ENCODE data around the gene RPL34.
A peak's percentile ranks its signal among the peaks of the same experiment; 100 is the strongest.

Gene RPL34

DNA sequence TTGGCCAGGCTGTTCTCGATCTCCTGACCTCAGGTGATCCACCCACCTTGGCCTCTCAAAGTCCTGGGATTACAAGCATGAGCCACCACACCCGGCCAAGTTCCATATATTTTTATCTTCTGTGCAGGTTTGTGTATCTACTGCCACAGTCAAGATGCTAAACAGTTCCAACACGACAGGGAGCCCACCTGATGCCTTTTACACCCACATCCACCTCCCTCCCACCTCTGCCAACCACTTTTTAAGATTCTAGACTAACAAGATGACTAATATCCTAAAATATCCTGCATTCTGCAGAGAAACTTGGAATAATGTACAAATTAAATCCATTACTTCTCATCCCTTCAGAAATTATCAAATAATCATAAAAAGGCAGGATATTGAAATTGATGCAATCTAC is 19.3 kb upstream of the RPL34 start:
- peak overlapping the region; percentile 95 for H3K27ac ChIP-seq (ENCODE audit: low read length)
- peak overlapping the region; percentile 44 for H3K4me2 ChIP-seq (ENCODE audit: insufficient read depth, low read length)
- no peaks in the 10 kb centered on the region for H3K27me3 ChIP-seq (ENCODE audit: insufficient read depth, low read length, poor library complexity)
- no peaks in the 10 kb centered on the region for H4K20me1 ChIP-seq (ENCODE audit: insufficient read depth, low read length)
- no peaks in the 10 kb centered on the region for H3K36me3 ChIP-seq (ENCODE audit: insufficient read depth, low read length)
- H2AFZ ChIP-seq (ENCODE audit: low read depth, low read length), result peak overlapping the region; percentile 48; the same call in 1 of the 2 replicates
- peak; percentile 43 for DNase-seq
- peak; percentile 61 for ATAC-seq (ENCODE audit: insufficient read depth, low read depth)
- peaks cover 5% of the 10 kb centered on the region; the same call in 1 of the 2 replicates for H3K79me2 ChIP-seq (ENCODE audit: insufficient read depth, low read length)
- no peak for TF ChIP-seq EZH2 (IDR thresholded peaks at IDR 0.05; ENCODE audit: borderline replicate concordance, low read depth, low read length, severe bottlenecking)
- TF ChIP-seq, protein P1, sequence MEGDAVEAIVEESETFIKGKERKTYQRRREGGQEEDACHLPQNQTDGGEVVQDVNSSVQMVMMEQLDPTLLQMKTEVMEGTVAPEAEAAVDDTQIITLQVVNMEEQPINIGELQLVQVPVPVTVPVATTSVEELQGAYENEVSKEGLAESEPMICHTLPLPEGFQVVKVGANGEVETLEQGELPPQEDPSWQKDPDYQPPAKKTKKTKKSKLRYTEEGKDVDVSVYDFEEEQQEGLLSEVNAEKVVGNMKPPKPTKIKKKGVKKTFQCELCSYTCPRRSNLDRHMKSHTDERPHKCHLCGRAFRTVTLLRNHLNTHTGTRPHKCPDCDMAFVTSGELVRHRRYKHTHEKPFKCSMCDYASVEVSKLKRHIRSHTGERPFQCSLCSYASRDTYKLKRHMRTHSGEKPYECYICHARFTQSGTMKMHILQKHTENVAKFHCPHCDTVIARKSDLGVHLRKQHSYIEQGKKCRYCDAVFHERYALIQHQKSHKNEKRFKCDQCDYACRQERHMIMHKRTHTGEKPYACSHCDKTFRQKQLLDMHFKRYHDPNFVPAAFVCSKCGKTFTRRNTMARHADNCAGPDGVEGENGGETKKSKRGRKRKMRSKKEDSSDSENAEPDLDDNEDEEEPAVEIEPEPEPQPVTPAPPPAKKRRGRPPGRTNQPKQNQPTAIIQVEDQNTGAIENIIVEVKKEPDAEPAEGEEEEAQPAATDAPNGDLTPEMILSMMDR (IDR thresholded peaks at IDR 0.05; ENCODE audit: borderline replicate concordance, extremely low read depth, low read length, poor library complexity, severe bottlenecking), result no peak
- peaks cover 34% of the 10 kb centered on the region for H3K4me1 ChIP-seq (ENCODE audit: insufficient read depth, low read length)
- H3K9ac ChIP-seq (ENCODE audit: low read depth, low read length), result peak overlapping the region; percentile 45
- H3K4me3 ChIP-seq (ENCODE audit: low read depth in 1 of 2, low read length in 2 of 2), result peak overlapping the region in 1 of 2 experiments; percentile 7; a peak in 1 of 4 replicates
- H3K9me3 ChIP-seq (ENCODE audit: insufficient read depth, low read length, severe bottlenecking), result peaks cover 1% of the 10 kb centered on the region

DNA sequence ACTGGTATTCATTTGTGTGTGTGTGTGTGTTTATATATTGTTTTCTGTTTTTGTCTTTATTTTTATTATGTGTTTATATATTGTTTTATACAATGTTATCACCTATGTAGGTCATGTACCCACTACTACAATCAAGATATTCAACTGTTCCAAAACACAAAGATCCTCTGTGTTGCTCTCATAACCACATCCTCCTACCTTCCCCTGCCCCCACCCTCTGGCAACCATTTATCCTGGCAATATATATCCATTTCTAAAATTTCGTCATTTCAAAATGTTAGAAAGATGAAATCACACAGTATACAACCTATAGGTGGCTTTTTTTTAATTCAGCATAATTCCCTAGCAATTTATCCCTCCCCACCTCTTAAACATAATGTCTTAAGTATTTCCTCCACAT is 18.8 kb upstream of the RPL34 start:
- H3K9me3 ChIP-seq (ENCODE audit: insufficient read depth, low read length, severe bottlenecking), result peaks cover 3% of the 10 kb centered on the region
- peak overlapping the region; percentile 54; the same call in 1 of the 2 replicates for H2AFZ ChIP-seq (ENCODE audit: low read depth, low read length)
- H3K4me2 ChIP-seq (ENCODE audit: insufficient read depth, low read length), result peak overlapping the region; percentile 44
- H3K36me3 ChIP-seq (ENCODE audit: insufficient read depth, low read length), result no peaks in the 10 kb centered on the region
- no peaks in the 10 kb centered on the region for H4K20me1 ChIP-seq (ENCODE audit: insufficient read depth, low read length)
- peak overlapping the region; percentile 95 for H3K27ac ChIP-seq (ENCODE audit: low read length)
- ATAC-seq (ENCODE audit: insufficient read depth, low read depth), result peak; percentile 98
- peak overlapping the region in 1 of 2 experiments; percentile 5; a peak in 1 of 4 replicates for H3K4me3 ChIP-seq (ENCODE audit: low read depth in 1 of 2, low read length in 2 of 2)
- peak overlapping the region; percentile 45 for H3K9ac ChIP-seq (ENCODE audit: low read depth, low read length)
- peaks cover 39% of the 10 kb centered on the region for H3K4me1 ChIP-seq (ENCODE audit: insufficient read depth, low read length)
- no peaks in the 10 kb centered on the region for H3K27me3 ChIP-seq (ENCODE audit: insufficient read depth, low read length, poor library complexity)
- H3K79me2 ChIP-seq (ENCODE audit: insufficient read depth, low read length), result peaks cover 5% of the 10 kb centered on the region; the same call in 1 of the 2 replicates
- TF ChIP-seq EZH2 (IDR thresholded peaks at IDR 0.05; ENCODE audit: borderline replicate concordance, low read depth, low read length, severe bottlenecking), result no peak
- TF ChIP-seq, protein P1 (IDR thresholded peaks at IDR 0.05; ENCODE audit: borderline replicate concordance, extremely low read depth, low read length, poor library complexity, severe bottlenecking), result no peak
- peak; percentile 80 for DNase-seq

- Histone ChIP-seq H3K4me2 (ENCODE audit: insufficient read depth, low read length) (peak overlapping the region; percentile 44), H3K36me3 (ENCODE audit: insufficient read depth, low read length) (no peaks in the 10 kb centered on the region), H2AFZ (ENCODE audit: low read depth, low read length) (peak overlapping the region; percentile 54), H3K9ac (ENCODE audit: low read depth, low read length) (peak overlapping the region; percentile 40), H3K27me3 (ENCODE audit: insufficient read depth, low read length, poor library complexity) (no peaks in the 10 kb centered on the region), H3K79me2 (ENCODE audit: insufficient read depth, low read length) (peaks cover 5% of the 10 kb centered on the region; the same call in 1 of the 2 replicates), H3K4me1 (ENCODE audit: insufficient read depth, low read length) (peaks cover 45% of the 10 kb centered on the region), H3K9me3 (ENCODE audit: insufficient read depth, low read length, severe bottlenecking) (peaks cover 3% of the 10 kb centered on the region), H4K20me1 (ENCODE audit: insufficient read depth, low read length) (no peaks in the 10 kb centered on the region), H3K27ac (ENCODE audit: low read length) (peak overlapping the region; percentile 95), H3K4me3 (ENCODE audit: low read depth in 1 of 2, low read length in 2 of 2) (0 out of 4 replicates have a peak overlapping the region, but pooled peaks of 1 of the 2 experiments have one; percentile 5)
- DNase-seq (no peak), ATAC-seq (ENCODE audit: insufficient read depth, low read depth) (peak; percentile 7; the same call in 1 of the 3 replicates)
- no peak for TF ChIP-seq EZH2 (IDR thresholded peaks at IDR 0.05; ENCODE audit: borderline replicate concordance, low read depth, low read length, severe bottlenecking)
- TF ChIP-seq, protein P1 (IDR thresholded peaks at IDR 0.05; ENCODE audit: borderline replicate concordance, extremely low read depth, low read length, poor library complexity, severe bottlenecking), result no peak
Observed at GRCh38 chr4:108602163-108602562, 18.2 kb upstream of the RPL34 start.
